ENCODE measurements around the gene CLINT1.

GRCh38 chr5:157886796-157887380 is 27.9 kb upstream of the CLINT1 start:
- TF ChIP-seq SRF (IDR thresholded peaks at IDR 0.05; ENCODE audit: low read depth), result no peak
- no peak for TF ChIP-seq CTCF (IDR thresholded peaks at IDR 0.05 in 2 of 3, conservative IDR thresholded peaks at IDR 0.05 in 1 of 3; ENCODE audit: borderline replicate concordance in 1 of 3, insufficient read depth in 1 of 3, low read depth in 2 of 3, low read length in 2 of 3)
- no peak for TF ChIP-seq ZNF274 (IDR thresholded peaks at IDR 0.05; ENCODE audit: low read depth, low read length)
- no peak for TF ChIP-seq ATF3 (IDR thresholded peaks at IDR 0.05)
- no peak for TF ChIP-seq POLR2A (IDR thresholded peaks at IDR 0.05; ENCODE audit: borderline replicate concordance, extremely low read depth, insufficient read depth, insufficient read length)
- TF ChIP-seq YY1 (IDR thresholded peaks at IDR 0.05; ENCODE audit: extremely low read depth, insufficient replicate concordance, low read depth, low read length), result no peak
- TF ChIP-seq EZH2 (IDR thresholded peaks at IDR 0.05), result no peak
- TF ChIP-seq TCF7L2 (IDR thresholded peaks at IDR 0.05; ENCODE audit: borderline replicate concordance, extremely low read depth, insufficient read depth, insufficient read length), result no peak
- TF ChIP-seq POLR2AphosphoS5 (IDR thresholded peaks at IDR 0.05; ENCODE audit: low read depth, low read length), result no peak
- TF ChIP-seq CBX3 (IDR thresholded peaks at IDR 0.05; ENCODE audit: low read depth), result no peak
- no peak for TF ChIP-seq MAX (IDR thresholded peaks at IDR 0.05)
- no peak for TF ChIP-seq REST (IDR thresholded peaks at IDR 0.05; ENCODE audit: low read depth)
- TF ChIP-seq CEBPB (IDR thresholded peaks at IDR 0.05; ENCODE audit: low read depth), result no peak
- TF ChIP-seq RAD21 (IDR thresholded peaks at IDR 0.05; ENCODE audit: low read depth), result no peak

Measured in HCT116 (cell line).